Stimulated activated CD4-positive, alpha-beta T cell treated with anti-CD3 and anti-CD28 coated beads, Interleukin-1b, Interleukin-23, amount 100 ng/mL, for 24 hours (primary cell): ENCODE data around the gene BHLHE23.
"Not testable (repeated sequence)": the region's sequence is repeated elsewhere in the genome, so short reads cannot be mapped to it uniquely, and the experiment has no call there.

Experiments
- DNase-seq, 4 experiments: peaks; one replicate each; pipeline ENCODE4 v3.0.0-alpha.2; 2020; ENCODE audit warnings: low read depth in 4 of 4, low spot score in 1 of 4

Gene BHLHE23

GRCh38 chr20:62962221-62962879 is 44.4 kb downstream of the BHLHE23 start:
- DNase-seq, result no peak

- DNase-seq, result no peak
Observed at GRCh38 chr20:62961799-62962198, 45.0 kb downstream of the BHLHE23 start.

GRCh38 chr20:62961310-62961783 is 45.4 kb downstream of the BHLHE23 start:
- no peak for DNase-seq

- not testable (repeated sequence) for DNase-seq
Observed at GRCh38 chr20:62960446-62961309, 46.1 kb downstream of the BHLHE23 start.

GRCh38 chr20:62959998-62960436 is 46.7 kb downstream of the BHLHE23 start:
- no peak for DNase-seq

GRCh38 chr20:62959101-62959971 is 47.4 kb downstream of the BHLHE23 start:
- no peak for DNase-seq

GRCh38 chr20:62958388-62959100 is 48.2 kb downstream of the BHLHE23 start:
- DNase-seq, result no peak

- no peak for DNase-seq
Observed at GRCh38 chr20:62957136-62958117, 49.3 kb downstream of the BHLHE23 start.

GRCh38 chr20:62956387-62957135 is 50.2 kb downstream of the BHLHE23 start:
- DNase-seq, result no peak
